C4-2B (cell line): ENCODE results near the gene DIS3L2.

Experiments used
- ZFX ChIP-seq: fragments of 450-650 bp; IDR thresholded peaks from 2 replicates; pipeline ENCODE4 v1.6.1; 2017
- TF ChIP-seq, protein P1 (sequence below): fragments of 450-650 bp; conservative IDR thresholded peaks from 2 replicates; pipeline ENCODE4 v1.5.1; 2017; ENCODE audit warnings: mild to moderate bottlenecking

DNA sequence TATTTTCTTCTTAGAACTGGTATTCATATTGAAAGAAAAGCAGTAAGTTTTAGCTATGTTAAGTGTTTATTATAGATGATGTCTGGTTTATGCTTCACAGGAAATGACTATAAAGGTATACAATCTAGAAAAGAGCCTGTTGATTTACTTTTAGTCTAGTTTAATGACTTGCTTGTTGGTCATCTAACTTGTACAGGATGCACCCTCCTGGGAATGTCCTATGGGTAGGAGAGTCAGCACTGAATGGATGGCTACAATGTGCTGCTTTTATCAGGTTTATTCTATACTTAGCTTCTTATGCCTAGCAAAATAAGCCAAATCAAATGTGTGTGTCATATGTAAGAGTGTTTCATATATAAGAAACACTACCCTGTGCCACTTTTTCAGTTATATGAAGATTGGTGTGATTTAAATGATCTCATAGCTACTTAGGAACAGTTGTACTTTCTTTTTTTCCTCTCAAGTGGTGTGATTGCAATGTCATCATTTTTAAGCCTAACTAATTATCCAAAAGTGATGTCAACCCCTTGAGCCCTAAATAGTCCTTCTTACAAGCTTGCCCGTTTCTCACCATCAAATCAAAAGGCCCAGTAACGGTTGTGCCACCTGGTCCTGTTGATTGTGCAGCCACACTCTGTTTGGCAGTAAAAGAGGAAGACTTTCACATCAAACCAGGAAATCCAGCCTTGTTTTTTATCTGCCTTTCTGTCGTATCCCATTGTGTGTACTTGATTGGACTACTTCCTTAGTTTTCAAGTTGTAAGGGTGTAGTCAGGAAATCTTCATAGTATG, 176.0 kb downstream of the DIS3L2 start:
- TF ChIP-seq, protein P1, sequence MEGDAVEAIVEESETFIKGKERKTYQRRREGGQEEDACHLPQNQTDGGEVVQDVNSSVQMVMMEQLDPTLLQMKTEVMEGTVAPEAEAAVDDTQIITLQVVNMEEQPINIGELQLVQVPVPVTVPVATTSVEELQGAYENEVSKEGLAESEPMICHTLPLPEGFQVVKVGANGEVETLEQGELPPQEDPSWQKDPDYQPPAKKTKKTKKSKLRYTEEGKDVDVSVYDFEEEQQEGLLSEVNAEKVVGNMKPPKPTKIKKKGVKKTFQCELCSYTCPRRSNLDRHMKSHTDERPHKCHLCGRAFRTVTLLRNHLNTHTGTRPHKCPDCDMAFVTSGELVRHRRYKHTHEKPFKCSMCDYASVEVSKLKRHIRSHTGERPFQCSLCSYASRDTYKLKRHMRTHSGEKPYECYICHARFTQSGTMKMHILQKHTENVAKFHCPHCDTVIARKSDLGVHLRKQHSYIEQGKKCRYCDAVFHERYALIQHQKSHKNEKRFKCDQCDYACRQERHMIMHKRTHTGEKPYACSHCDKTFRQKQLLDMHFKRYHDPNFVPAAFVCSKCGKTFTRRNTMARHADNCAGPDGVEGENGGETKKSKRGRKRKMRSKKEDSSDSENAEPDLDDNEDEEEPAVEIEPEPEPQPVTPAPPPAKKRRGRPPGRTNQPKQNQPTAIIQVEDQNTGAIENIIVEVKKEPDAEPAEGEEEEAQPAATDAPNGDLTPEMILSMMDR = no peak
- no peak for TF ChIP-seq ZFX
